Stimulated activated CD4-positive, alpha-beta T cell treated with anti-CD3 and anti-CD28 coated beads, Interleukin-12 subunit alpha, Interleukin-12 subunit beta, amount 100 ng/mL, for 4 hours (primary cell): ENCODE data around the gene TCF20.

Experiments
- DNase-seq: peaks from one replicate; pipeline ENCODE4 v3.0.0-alpha.2; 2020

The TCF20 gene

DNA sequence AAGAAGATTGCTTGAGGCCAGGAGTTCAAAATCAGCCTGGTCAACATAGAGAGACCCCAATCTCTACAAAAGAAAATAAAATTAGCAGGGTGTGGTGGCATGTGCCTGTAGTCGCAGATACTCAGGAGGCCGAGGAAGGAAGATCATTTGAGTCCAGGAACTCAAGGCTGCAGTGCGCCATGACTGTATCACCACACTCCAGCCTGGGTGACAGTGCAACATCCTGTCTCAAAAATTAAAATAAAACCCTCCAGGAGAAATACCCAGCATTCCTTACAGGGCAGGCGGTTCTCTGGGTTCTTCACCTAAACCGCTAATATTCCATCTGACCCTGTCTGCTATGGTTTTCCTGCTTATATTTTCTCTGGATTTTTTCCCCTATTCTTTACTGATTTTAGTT, 13.5 kb downstream of the TCF20 start:
- no peak for DNase-seq

DNA sequence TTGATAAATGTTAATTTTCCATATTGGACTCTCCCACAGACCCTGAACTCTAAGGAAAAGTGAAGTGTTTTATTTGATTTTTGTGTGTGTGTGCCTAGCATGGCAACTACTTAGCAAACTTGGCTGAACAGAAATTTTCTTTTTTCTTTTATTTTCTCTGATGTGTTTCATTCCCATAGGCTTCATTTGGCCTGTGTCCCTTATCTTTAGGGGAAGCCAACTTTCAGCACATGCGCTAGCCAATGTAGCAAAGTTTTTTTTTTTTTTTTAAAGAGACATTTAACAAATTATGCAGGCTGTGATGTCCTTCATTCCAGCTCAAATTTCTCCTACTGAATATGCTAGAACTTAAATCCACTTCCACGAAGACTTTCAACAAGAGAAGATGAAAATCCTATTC, 14.2 kb downstream of the TCF20 start:
- DNase-seq = no peak

DNA sequence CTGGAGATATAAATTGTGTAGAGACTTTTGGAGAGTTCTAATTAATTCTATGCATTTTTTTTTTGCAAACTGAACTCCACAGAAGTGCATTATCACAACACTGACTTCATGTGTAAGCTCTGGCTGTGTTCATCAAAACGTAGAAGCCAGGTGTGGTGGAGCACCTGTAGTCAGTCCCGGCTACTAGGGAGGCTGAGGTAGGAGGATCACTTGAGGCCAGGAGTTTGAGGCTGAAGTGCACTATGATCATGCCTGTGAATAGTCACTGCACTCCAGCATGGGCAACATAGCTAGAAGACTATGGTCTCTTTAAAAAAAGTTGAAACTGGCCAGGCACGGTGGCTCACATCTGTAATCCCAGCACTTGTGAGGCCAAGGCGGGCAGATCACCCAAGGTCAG, 20.6 kb downstream of the TCF20 start:
- DNase-seq = no peak

DNA sequence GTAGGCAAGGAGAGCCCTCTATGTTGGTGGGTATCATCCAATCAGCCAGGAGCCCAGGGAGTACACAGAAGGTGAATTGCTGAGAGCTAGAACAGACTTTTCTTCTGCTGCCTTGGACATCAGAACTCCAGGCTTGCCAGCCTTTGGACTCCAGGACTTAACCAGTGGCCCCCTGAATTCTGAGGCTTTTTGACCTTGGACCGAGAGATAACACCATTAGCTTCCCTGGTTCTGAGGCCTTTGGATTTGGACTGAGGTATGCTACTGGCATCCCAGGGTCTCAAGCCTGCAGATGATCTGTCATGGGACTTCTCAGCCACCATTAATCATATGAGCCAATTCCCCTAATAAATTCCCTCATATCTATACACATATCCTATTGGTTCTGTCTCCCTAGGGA, 21.5 kb downstream of the TCF20 start:
- no peak for DNase-seq

DNA sequence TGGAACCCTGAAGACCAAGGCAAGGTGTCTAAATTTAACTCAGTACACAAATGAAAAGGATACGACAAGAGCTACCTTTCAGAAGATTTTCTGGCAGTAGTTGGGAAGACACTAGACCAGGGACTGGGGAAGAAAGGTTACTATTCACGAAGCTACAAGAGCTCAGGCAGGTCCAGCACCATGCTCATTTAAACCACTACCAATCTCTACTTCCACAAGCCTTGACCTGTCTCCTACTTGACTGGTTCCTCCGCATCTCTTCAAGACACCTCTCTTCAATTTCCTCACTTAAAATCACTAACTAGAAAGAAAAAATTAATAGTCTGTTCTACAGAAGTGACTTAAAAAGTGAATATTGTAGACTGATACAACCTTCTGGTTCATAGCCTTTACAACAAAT, 22.9 kb downstream of the TCF20 start:
- no peak for DNase-seq

DNA sequence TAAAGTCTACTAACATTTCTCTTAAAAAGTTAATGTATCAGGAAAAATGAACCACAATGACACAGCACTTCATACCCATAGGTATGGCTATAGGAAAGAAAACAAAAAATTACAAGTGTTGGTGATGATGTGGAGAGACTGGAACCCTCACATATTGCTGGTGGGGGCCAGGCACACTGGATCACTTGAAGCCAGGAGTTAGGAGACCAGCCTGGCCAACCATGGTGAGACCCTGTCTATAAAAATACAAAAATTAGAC, 26.7 kb downstream of the TCF20 start:
- no peak for DNase-seq

DNA sequence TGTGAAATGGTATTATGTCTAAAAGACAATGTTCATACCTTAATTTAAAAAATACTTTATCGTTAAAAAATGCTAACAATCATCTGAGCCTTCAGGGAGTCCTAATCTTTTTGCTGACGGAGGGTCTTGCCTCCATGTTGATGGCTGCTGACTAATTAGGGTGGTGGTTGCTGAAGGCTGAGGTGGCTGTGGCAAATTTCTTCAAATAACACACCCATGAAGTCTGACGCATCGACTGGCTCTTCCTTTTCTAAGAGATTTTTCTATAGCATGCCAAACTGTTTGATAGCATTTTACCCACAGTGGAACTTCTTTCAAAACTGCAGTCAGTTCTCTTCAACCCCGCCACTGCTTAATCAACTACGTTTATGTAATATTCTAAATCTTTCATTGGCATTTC, 33.6 kb downstream of the TCF20 start:
- DNase-seq = no peak

DNA sequence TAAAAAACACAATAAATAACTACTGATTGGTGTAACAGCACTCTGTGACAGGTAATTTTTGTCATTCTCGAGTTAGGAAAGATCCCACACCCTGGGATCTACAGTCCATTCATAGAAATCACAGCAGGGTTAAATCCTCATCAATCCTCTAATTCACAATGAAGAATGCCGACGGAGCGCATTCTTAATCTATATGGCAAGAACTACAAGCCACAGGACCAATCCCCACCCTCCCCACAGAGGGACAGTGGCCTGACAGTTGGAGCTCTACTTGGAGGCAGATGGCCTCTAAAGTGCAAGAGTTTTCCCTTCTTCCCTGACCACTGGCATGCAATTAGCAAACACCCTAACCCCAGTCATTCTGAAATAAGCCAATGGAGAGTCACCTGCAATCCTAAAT, 34.2 kb downstream of the TCF20 start:
- no peak for DNase-seq

DNA sequence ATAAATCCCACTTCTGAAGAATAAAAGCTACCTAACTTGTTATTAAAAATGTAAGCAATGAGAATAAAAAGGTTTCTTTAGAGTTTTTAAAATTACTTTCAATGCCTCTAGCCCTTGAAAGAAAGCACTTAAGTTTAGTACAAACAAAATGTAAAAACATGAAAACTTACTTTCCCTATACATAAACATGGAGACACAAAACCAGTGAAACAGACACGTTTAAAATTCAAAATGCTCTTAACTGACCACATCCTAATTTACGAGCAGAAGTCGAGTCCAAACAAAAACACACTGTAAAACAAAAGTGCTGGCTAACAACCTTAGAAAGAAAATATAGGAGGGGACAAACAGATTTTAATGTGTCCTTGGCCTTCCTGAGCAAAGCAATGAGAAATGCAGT, 36.6 kb downstream of the TCF20 start:
- no peak for DNase-seq

DNA sequence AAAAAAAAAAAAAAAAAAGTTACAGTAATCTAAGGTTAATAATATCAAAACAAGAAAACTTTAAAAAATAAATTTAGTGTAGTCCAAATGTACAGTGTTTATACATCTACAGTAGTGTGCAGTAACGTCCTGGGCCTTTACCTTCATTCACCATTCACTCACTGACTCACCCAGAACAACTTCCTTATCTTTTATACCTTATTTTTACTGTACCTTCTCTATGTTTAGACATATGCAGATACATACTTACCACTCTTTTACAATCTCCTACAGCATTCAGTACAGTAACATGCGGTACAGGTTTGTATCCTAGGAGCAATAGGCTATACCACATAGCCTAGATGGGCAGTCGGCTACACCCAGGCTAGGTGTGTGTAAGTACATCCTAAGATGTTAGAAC, 38.5 kb downstream of the TCF20 start:
- no peak for DNase-seq

DNA sequence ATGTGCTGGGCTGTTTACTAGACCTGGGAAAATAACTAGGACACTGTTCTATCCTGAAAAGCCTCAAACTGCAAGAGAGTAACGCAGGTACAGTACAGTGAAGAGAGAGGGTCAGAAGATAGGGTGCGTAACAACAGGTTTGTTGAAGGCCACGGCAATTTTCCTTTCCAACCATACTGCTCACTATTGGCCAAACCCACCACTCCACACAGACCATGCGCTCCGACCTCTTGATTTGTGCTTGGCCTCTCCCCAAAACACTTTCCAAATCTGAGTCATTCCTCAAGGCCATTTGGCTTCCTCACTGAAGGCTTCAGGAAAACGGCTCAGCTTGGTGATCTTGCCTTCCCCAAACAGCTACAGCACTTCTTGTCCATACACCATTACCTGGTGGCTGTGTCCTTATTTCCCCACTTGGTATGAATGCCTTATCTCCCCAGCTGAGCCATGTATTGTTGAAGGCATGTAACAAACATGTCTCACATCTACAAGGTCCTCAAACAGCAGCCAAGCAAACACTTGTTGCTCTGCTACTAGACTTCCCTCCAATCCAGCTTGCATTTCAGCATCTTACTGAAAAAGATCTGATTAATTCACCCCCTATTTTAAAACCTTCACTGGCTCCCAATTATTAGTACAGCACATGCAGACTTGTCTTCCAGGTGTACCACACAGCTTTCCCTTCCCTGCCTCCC, 40.9 kb downstream of the TCF20 start:
- no peak for DNase-seq

DNA sequence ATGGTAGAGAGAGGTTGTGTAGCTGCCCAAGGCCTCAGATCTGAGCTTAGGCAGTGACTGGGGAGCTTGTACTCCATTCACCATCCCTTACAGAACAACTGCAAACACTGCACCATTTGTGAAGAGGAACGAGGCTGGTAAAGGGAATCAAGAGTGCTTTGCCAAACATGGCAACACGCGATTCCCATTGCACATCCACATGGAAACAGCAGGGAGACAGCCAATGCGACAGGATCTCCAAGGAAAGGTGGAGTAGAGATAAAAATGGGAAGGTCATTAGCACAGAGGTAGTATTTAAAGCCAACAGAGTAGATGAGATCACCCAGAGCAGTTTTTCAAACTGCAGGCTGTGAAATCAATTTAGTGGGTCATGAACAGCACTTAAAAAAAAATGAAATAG, 42.0 kb downstream of the TCF20 start:
- DNase-seq = no peak

DNA sequence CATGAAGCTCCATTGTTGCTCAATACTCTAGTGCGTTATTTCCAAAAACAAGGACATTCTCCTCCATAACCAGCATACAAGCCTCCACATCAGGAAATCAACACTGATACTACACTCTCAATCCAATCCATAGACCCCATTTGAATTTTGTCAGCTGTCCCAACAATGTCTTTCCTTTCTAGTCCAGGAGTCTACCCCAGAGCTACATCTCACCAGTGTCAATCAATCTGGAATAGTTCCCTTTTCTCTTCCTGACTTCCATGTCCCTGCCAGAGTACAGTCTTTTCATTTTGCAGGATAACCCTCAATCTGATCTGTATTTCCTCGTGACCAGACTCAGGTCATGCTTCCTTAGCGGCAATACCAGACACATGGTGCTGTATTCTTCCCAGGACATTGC, 43.0 kb downstream of the TCF20 start:
- no peak for DNase-seq

DNA sequence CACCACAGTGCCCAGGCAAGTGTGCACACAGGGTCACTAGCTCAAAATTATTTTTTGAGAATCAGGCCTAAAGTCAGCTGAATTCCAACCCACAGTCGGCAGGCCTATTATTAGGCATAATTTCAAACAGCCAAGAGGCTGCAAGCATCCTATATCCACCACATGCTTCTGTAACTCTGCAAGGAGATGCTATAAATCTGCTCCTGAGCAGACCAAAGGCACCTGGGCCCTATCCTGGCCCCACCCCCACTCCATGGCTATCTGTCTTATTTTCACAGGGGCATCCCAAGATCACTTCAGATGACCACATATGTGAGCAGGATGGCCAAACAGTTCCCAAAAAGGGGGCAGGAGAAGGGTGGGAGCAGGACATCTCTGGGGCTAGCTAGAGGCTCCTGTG, 44.6 kb downstream of the TCF20 start:
- DNase-seq = no peak

DNA sequence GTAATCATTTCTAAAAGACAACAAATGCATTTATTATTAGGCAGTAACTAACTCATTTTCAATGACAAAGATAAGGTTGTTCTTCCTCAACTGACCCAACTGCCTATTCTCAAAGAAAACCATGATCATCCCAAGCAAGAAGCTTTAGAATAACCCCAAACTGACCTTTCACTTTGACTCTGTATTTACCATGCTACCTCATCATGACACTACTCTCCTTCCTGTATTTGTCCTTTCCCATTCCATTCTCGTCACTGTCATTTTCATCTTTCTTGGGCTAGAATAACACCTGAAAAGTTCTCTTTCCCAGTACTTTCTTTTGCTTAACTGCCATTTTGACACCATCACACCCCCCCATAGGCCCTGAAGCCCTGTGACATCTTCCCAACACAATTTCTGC, 48.3 kb downstream of the TCF20 start:
- no peak for DNase-seq
